Endothelial cell of umbilical vein (primary cell): ENCODE results near the gene TNIK.

Source experiments
- CTCF ChIP-seq, 2 donors: IDR thresholded peaks; 1 replicate in 1 of 2; 2 replicates in 1 of 2; pipeline ENCODE4 v1.5.1; 2011; ENCODE audit warnings: low read length in 2 of 2, mild to moderate bottlenecking in 2 of 2, moderate library complexity in 2 of 2, control low read depth in 1 of 2, inconsistent platforms in 1 of 2, low read depth in 1 of 2; ENCODE audit not compliant: insufficient read depth in 1 of 2; ENCODE audit errors: extremely low read depth in 1 of 2
- MYC ChIP-seq: IDR thresholded peaks from one replicate; pipeline ENCODE4 v1.6.1; 2011; ENCODE audit warnings: mild to moderate bottlenecking, low read depth, low read length
- POLR2A ChIP-seq: IDR thresholded peaks from 2 replicates; pipeline ENCODE4 v1.6.1; 2012; ENCODE audit warnings: low read depth, mild to moderate bottlenecking, control low read depth, low read length

DNA sequence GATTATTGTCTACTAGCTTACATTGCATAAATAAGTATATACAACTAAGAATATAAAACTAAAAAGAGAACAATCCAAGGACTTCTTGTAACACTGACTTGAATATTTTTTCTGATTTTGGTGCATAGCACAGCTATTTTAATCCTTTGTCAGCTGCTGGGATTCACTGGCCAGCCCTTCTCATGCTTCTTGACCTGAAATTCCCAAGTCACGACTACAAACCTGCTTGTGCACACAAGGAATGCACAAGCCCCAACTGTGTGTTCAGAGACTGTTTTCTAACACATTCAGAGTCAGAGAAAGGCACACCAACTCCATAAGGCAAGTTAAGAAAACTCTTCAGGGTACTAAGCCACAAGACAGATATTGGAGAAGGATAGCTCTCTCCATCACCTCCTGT is 80.9 kb downstream of the TNIK start:
- TF ChIP-seq CTCF (IDR thresholded peaks at IDR 0.05; ENCODE audit: extremely low read depth in 1 of 2, insufficient read depth in 1 of 2, low read depth in 1 of 2, low read length in 2 of 2) (no peak), POLR2A (no peak), MYC (no peak)
